Mesendoderm (in vitro differentiated cells): Measurements from ENCODE around the gene KRT2.
A peak's percentile ranks its signal among the peaks of the same experiment; 100 is the strongest.

Experiments
- DNase-seq: peaks from one replicate; pipeline ENCODE4 v3.0.0; 2013
- H2AK5ac ChIP-seq: 2 replicates; pipeline ENCODE4 v1.6.1; 2013; ENCODE audit warnings: low read length, inconsistent platforms
- H2BK120ac ChIP-seq: 2 replicates; pipeline ENCODE4 v1.6.1; 2013; ENCODE audit warnings: low read depth, mild to moderate bottlenecking, low read length, moderate library complexity, mixed read lengths
- H2BK15ac ChIP-seq: replicated peaks from 2 replicates; pipeline ENCODE4 v1.6.1; 2013; ENCODE audit warnings: low read depth, mild to moderate bottlenecking, moderate library complexity
- H2BK5ac ChIP-seq: 2 replicates; pipeline ENCODE4 v1.6.1; 2013; ENCODE audit warnings: low read length, inconsistent platforms
- H3K18ac ChIP-seq: 2 replicates; pipeline ENCODE4 v1.6.1; 2013; ENCODE audit warnings: mild to moderate bottlenecking, low read length, mixed read lengths
- H3K23ac ChIP-seq: one replicate; pipeline ENCODE4 v1.6.1; 2013; ENCODE audit warnings: low read length
- H3K27ac ChIP-seq: 2 replicates; pipeline ENCODE4 v1.5.1; 2013; ENCODE audit warnings: low read depth, mild to moderate bottlenecking, inconsistent platforms, low read length, moderate library complexity
- H3K27me3 ChIP-seq: 2 replicates; pipeline ENCODE4 v1.6.1; 2013; ENCODE audit warnings: low read length, control low read depth, mild to moderate bottlenecking, inconsistent platforms; ENCODE audit not compliant: insufficient read depth, poor library complexity
- H3K36me3 ChIP-seq: 2 replicates; pipeline ENCODE4 v1.6.1; 2013; ENCODE audit warnings: low read length, inconsistent platforms; ENCODE audit not compliant: control insufficient read depth, insufficient read depth
- H3K4ac ChIP-seq: one replicate; pipeline ENCODE4 v1.6.1; 2013; ENCODE audit warnings: low read depth, mild to moderate bottlenecking, low read length, moderate library complexity
- H3K4me1 ChIP-seq: 2 replicates; pipeline ENCODE4 v1.6.1; 2013; ENCODE audit warnings: low read depth, low read length, inconsistent platforms; ENCODE audit not compliant: control insufficient read depth
- H3K4me2 ChIP-seq: 2 replicates; pipeline ENCODE4 v1.6.1; 2013; ENCODE audit warnings: low read length
- H3K4me3 ChIP-seq: 2 replicates; pipeline ENCODE4 v1.5.1; 2013; ENCODE audit warnings: mild to moderate bottlenecking, low read length
- H3K56ac ChIP-seq: one replicate; pipeline ENCODE4 v1.6.1; 2013; ENCODE audit warnings: low read length
- H3K79me1 ChIP-seq: 2 replicates; pipeline ENCODE4 v1.6.1; 2013; ENCODE audit warnings: low read length, inconsistent platforms
- H3K79me2 ChIP-seq: 2 replicates; pipeline ENCODE4 v1.6.1; 2013; ENCODE audit warnings: mild to moderate bottlenecking, low read length; ENCODE audit not compliant: control insufficient read depth, insufficient read depth
- H3K9ac ChIP-seq: 2 replicates; pipeline ENCODE4 v1.6.1; 2013; ENCODE audit warnings: low read length, inconsistent platforms
- H4K5ac ChIP-seq: one replicate; pipeline ENCODE4 v1.6.1; 2013; ENCODE audit warnings: low read length
- H4K8ac ChIP-seq: one replicate; pipeline ENCODE4 v1.6.1; 2013; ENCODE audit warnings: low read depth, mild to moderate bottlenecking, control low read depth, low read length, moderate library complexity
- WGBS: extraction: QIAGEN DNeasy Blood & Tissue Kit; methylation state at CpG from one replicate; pipeline ENCODE4 v1.1.7; 2013; ENCODE audit warnings: low lambda C conversion rate, missing lambda C conversion rate; ENCODE audit not compliant: insufficient coverage; ENCODE audit errors: extremely low coverage; 5-methylcytosine and 5-hydroxymethylcytosine counted together

Gene KRT2

GRCh38 chr12:52601671-52602070 lies 50.3 kb downstream of the KRT2 start:
- Histone ChIP-seq H3K79me1 (no peaks in the 10 kb centered on the region), H3K4me3 (no peak overlapping the region), H3K27me3 (no peaks in the 10 kb centered on the region), H3K23ac (no peak overlapping the region), H2BK15ac (no peak overlapping the region), H3K36me3 (no peaks in the 10 kb centered on the region), H2BK120ac (no peak overlapping the region), H2BK5ac (no peak overlapping the region), H3K18ac (no peak overlapping the region), H3K56ac (no peak overlapping the region), H4K8ac (no peak overlapping the region), H3K4ac (no peak overlapping the region), H3K27ac (no peak overlapping the region), H4K5ac (no peak overlapping the region), H3K79me2 (no peaks in the 10 kb centered on the region), H2AK5ac (no peak overlapping the region), H3K9ac (no peak overlapping the region), H3K4me2 (no peak overlapping the region), H3K4me1 (no peaks in the 10 kb centered on the region)
- no CpG with 5 or more reads among the region's 4 CpGs for WGBS
- peak; percentile 11 for DNase-seq

GRCh38 chr12:52600941-52601481 lies 51.0 kb downstream of the KRT2 start, which contains the start of gene KRT72:
Gene KRT72, minus strand, starts transcription at chr12:52601463. Its CDS starts 11 bp downstream, at chr12:52601452.
- H3K9ac ChIP-seq, result no peak within 1 kb of the TSS
- H2BK5ac ChIP-seq, result no peak within 1 kb of the TSS
- H4K5ac ChIP-seq, result no peak within 1 kb of the TSS
- DNase-seq, result no peak
- no peaks in the 10 kb centered on the region for H3K4me1 ChIP-seq
- H2BK15ac ChIP-seq, result no peak within 1 kb of the TSS
- H3K79me1 ChIP-seq, result no peaks in the 10 kb centered on the region
- no peak within 1 kb of the TSS for H2AK5ac ChIP-seq
- no peak within 1 kb of the TSS for H2BK120ac ChIP-seq
- no CpG with 5 or more reads among the region's 48 CpGs for WGBS
- H3K79me2 ChIP-seq, result no peaks in the 10 kb centered on the region
- no peaks in the 10 kb centered on the region for H3K36me3 ChIP-seq
- no peak within 1 kb of the TSS for H4K8ac ChIP-seq
- no peak within 1 kb of the TSS for H3K4me3 ChIP-seq
- no peak within 1 kb of the TSS for H3K27ac ChIP-seq
- no peak within 1 kb of the TSS for H3K23ac ChIP-seq
- H3K4me2 ChIP-seq, result no peak within 1 kb of the TSS
- H3K27me3 ChIP-seq, result no peaks in the 10 kb centered on the region
- no peak within 1 kb of the TSS for H3K18ac ChIP-seq
- no peak within 1 kb of the TSS for H3K4ac ChIP-seq
- no peak within 1 kb of the TSS for H3K56ac ChIP-seq

GRCh38 chr12:52600475-52600874 lies 51.5 kb downstream of the KRT2 start:
- H3K23ac ChIP-seq, result no peak overlapping the region
- no peak overlapping the region for H2BK15ac ChIP-seq
- no peaks in the 10 kb centered on the region for H3K27me3 ChIP-seq
- no CpG with 5 or more reads among the region's 12 CpGs for WGBS
- H3K56ac ChIP-seq, result no peak overlapping the region
- no peak overlapping the region for H3K27ac ChIP-seq
- H4K8ac ChIP-seq, result no peak overlapping the region
- H3K4ac ChIP-seq, result no peak overlapping the region
- no peak overlapping the region for H2BK120ac ChIP-seq
- H3K18ac ChIP-seq, result no peak overlapping the region
- H4K5ac ChIP-seq, result no peak overlapping the region
- no peak overlapping the region for H2AK5ac ChIP-seq
- no peak overlapping the region for H3K9ac ChIP-seq
- H3K4me3 ChIP-seq, result no peak overlapping the region
- DNase-seq, result no peak
- no peaks in the 10 kb centered on the region for H3K79me2 ChIP-seq
- no peaks in the 10 kb centered on the region for H3K79me1 ChIP-seq
- H2BK5ac ChIP-seq, result no peak overlapping the region
- no peak overlapping the region for H3K4me2 ChIP-seq
- H3K4me1 ChIP-seq, result no peaks in the 10 kb centered on the region
- H3K36me3 ChIP-seq, result no peaks in the 10 kb centered on the region

GRCh38 chr12:52600071-52600470 lies 51.9 kb downstream of the KRT2 start:
- H3K36me3 ChIP-seq, result no peaks in the 10 kb centered on the region
- no peak overlapping the region for H3K4me3 ChIP-seq
- no peak for DNase-seq
- H4K8ac ChIP-seq, result no peak overlapping the region
- H3K27me3 ChIP-seq, result no peaks in the 10 kb centered on the region
- no peak overlapping the region for H4K5ac ChIP-seq
- no peak overlapping the region for H3K56ac ChIP-seq
- no peak overlapping the region for H2BK120ac ChIP-seq
- no peaks in the 10 kb centered on the region for H3K4me1 ChIP-seq
- no peak overlapping the region for H2BK5ac ChIP-seq
- no peaks in the 10 kb centered on the region for H3K79me1 ChIP-seq
- no peak overlapping the region for H3K27ac ChIP-seq
- H2AK5ac ChIP-seq, result no peak overlapping the region
- H3K79me2 ChIP-seq, result no peaks in the 10 kb centered on the region
- WGBS, result no CpG with 5 or more reads among the region's 2 CpGs
- no peak overlapping the region for H3K23ac ChIP-seq
- H3K4me2 ChIP-seq, result no peak overlapping the region
- H3K9ac ChIP-seq, result no peak overlapping the region
- H3K18ac ChIP-seq, result no peak overlapping the region
- no peak overlapping the region for H3K4ac ChIP-seq
- H2BK15ac ChIP-seq, result no peak overlapping the region

- no peak overlapping the region for H3K23ac ChIP-seq
- H2BK5ac ChIP-seq, result no peak overlapping the region
- no peaks in the 10 kb centered on the region for H3K4me1 ChIP-seq
- no peak overlapping the region for H3K27ac ChIP-seq
- no peak overlapping the region for H2AK5ac ChIP-seq
- no peak overlapping the region for H3K4ac ChIP-seq
- H4K5ac ChIP-seq, result no peak overlapping the region
- H2BK120ac ChIP-seq, result no peak overlapping the region
- H3K79me2 ChIP-seq, result no peaks in the 10 kb centered on the region
- H3K9ac ChIP-seq, result no peak overlapping the region
- H3K4me2 ChIP-seq, result no peak overlapping the region
- WGBS, result no CpG with 5 or more reads among the region's 5 CpGs
- H2BK15ac ChIP-seq, result no peak overlapping the region
- H3K56ac ChIP-seq, result no peak overlapping the region
- H3K27me3 ChIP-seq, result no peaks in the 10 kb centered on the region
- DNase-seq, result no peak
- H3K18ac ChIP-seq, result no peak overlapping the region
- H3K4me3 ChIP-seq, result no peak overlapping the region
- H3K36me3 ChIP-seq, result no peaks in the 10 kb centered on the region
- no peaks in the 10 kb centered on the region for H3K79me1 ChIP-seq
- no peak overlapping the region for H4K8ac ChIP-seq
These were observed 53.0 kb downstream of the KRT2 start for GRCh38 chr12:52598966-52599365.
